ENCODE results near the gene CYP27A1.

GRCh38 chr2:218824004-218824403 is 42.1 kb downstream of the CYP27A1 start:
- no peak for TF ChIP-seq CTCF (conservative IDR thresholded peaks at IDR 0.05; ENCODE audit: low read depth, low read length)
- no peak for TF ChIP-seq EZH2 (IDR thresholded peaks at IDR 0.05; ENCODE audit: borderline replicate concordance, low read depth, low read length, poor library complexity, severe bottlenecking)

All from A673 (cell line).